Common myeloid progenitor, CD34-positive (primary cell): ENCODE data around the gene GPR42.
A peak's percentile ranks its signal among the peaks of the same experiment; 100 is the strongest.

ENCODE experiments used
- CTCF ChIA-PET: fragments of 350-600 bp; sonication (Branson Sonifier 250); formaldehyde crosslinking; loops from one replicate; lab custom pipeline; 2021; ENCODE audit warnings: antibody characterized with exemption; lab: Charles Lee
- POLR2A ChIA-PET: fragments of 350-600 bp; sonication (Branson Sonifier 250); formaldehyde crosslinking; loops from one replicate; lab custom pipeline; 2021; ENCODE audit warnings: antibody characterized with exemption; lab: Charles Lee
- DNase-seq, 3 donors: peaks; one replicate each; pipeline versions ENCODE4 v3.0.0 to v3.0.0-alpha.2; 2013
- H3K27ac ChIP-seq, 2 experiments: 1 replicate in 1 of 2; 2 replicates in 1 of 2; pipeline ENCODE4 v1.7.0; 2013; ENCODE audit warnings: inconsistent platforms in 2 of 2, low read length in 2 of 2, mild to moderate bottlenecking in 2 of 2, low read depth in 1 of 2, moderate library complexity in 1 of 2; ENCODE audit not compliant: severe bottlenecking in 2 of 2, insufficient read depth in 1 of 2, poor library complexity in 1 of 2
- H3K27me3 ChIP-seq, 5 experiments: replicated peaks in 2 of 5; 1 replicate in 3 of 5; 2 replicates in 2 of 5; pipeline versions ENCODE4 v1.6.1 to v1.7.0; 2013; ENCODE audit warnings: low read length in 4 of 5, mild to moderate bottlenecking in 2 of 5, moderate library complexity in 2 of 5, inconsistent platforms in 1 of 5; ENCODE audit not compliant: insufficient read depth in 5 of 5, control insufficient read depth in 4 of 5
- H3K36me3 ChIP-seq, 4 experiments: 1 replicate in 2 of 4; 2 replicates in 2 of 4; pipeline versions ENCODE4 v1.6.1 to v1.7.0; 2013; ENCODE audit warnings: low read length in 3 of 4, control low read depth in 1 of 4, mild to moderate bottlenecking in 1 of 4; ENCODE audit not compliant: control insufficient read depth in 4 of 4, insufficient read depth in 4 of 4
- H3K4me1 ChIP-seq, 4 experiments: 1 replicate in 3 of 4; 2 replicates in 1 of 4; pipeline versions ENCODE4 v1.6.1 to v1.7.1; 2013; ENCODE audit warnings: low read length in 3 of 4, mild to moderate bottlenecking in 3 of 4, control low read depth in 1 of 4, inconsistent platforms in 1 of 4, moderate library complexity in 1 of 4; ENCODE audit not compliant: control insufficient read depth in 4 of 4, insufficient read depth in 4 of 4; ENCODE audit errors: control extremely low read depth in 1 of 4
- H3K4me3 ChIP-seq, 7 experiments: 1 replicate in 4 of 7; 2 replicates in 3 of 7; pipeline versions ENCODE4 v1.5.1 to v1.7.0; 2013; ENCODE audit warnings: mild to moderate bottlenecking in 7 of 7, low read length in 6 of 7, moderate library complexity in 6 of 7, inconsistent platforms in 2 of 7, low read depth in 2 of 7, control low read depth in 1 of 7; ENCODE audit not compliant: insufficient read depth in 4 of 7, control insufficient read depth in 1 of 7; ENCODE audit errors: extremely low read depth in 1 of 7
- H3K9me3 ChIP-seq, 5 experiments: 1 replicate in 4 of 5; 2 replicates in 1 of 5; pipeline versions ENCODE4 v1.6.1 to v1.7.1; 2013; ENCODE audit warnings: low read length in 4 of 5, mild to moderate bottlenecking in 2 of 5, inconsistent platforms in 1 of 5, low read depth in 1 of 5, moderate library complexity in 1 of 5; ENCODE audit not compliant: control insufficient read depth in 4 of 5, insufficient read depth in 2 of 5; ENCODE audit errors: control extremely low read depth in 1 of 5
- WGBS: methylation state at CpG from one replicate; pipeline ENCODE4 v1.1.5; 2013; ENCODE audit not compliant: insufficient coverage; 5-methylcytosine and 5-hydroxymethylcytosine counted together

GPR42 gene

DNA sequence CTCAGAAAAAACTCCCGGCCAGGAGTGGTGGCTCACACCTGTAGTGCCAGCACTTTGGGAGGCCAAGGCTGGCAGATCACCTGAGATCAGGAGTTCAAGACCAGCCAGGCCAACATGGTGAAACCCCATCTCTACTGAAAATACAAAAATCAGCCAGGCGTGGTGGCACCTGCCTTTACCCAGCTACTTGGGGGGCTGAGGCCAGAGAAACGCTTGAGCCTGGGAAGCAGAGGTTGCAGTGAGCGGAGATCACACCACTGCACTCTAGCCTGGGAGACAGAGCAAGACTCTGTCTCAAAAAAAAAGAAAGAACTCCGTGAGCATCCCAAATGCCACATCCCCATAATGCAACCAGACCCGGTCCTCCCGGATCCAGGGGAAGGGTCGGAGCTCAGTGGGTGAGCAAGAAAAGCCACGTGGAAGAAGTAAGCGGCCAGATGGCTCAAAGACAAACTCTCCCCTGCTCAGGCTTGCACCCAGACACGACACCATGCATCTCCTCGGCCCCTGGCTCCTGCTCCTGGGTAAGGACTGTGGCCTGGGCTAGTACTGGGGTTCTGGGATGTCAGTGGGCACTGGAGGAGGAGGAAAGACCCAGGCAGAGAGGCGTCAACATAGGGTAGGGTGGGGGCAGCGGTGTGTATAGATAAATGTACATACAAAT lies 39.2 kb upstream of the GPR42 start:
- ChIA-PET CTCF (interaction anchor here (0.6 to 3.1 kb wide), 4 partner anchors 12 to 138 kb away, joined by 3 to 9 read pairs (median 4); no protein-coding TSS in a partner anchor), POLR2A (interaction anchor here (1.1 kb wide), 1 partner anchor 15 kb away, joined by 3 read pairs; the partner anchor contains the start of gene FFAR1)
- DNase-seq = no peak
- Histone ChIP-seq H3K4me3 (no peak overlapping the region), H3K27me3 (no peaks in the 10 kb centered on the region), H3K9me3 (no peaks in the 10 kb centered on the region), H3K36me3 (peaks cover 0 to 2% (median 0%) of the 10 kb centered on the region in 4 experiments), H3K27ac (no peak overlapping the region), H3K4me1 (peaks cover 0 to 27% (median 26%) of the 10 kb centered on the region in 4 experiments)
- WGBS = 98% methylated on average over 9 of the region's 14 CpGs

DNA sequence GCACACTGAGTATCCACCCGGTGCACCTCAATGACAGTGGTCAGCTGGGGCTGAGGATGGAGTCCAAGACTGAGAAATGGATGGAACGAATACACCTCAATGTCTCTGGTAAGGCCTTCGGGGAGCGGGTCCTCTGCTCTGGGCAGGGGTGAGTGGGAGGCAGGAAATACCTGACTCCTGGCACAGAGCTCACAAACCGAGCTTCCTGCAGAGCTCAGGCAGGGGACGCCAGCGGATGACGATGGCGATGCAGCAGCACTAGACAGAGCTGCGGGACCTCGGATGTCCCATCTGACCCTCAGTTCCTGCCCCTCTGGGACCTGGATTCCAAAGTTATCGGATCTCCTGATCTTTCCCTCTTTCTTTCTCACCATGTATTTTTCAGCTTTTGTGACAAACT lies 38.1 kb upstream of the GPR42 start:
- WGBS = 23% methylated on average over 12 of the region's 12 CpGs
- no peak overlapping the region for H3K4me3 ChIP-seq
- no peaks in the 10 kb centered on the region for H3K9me3 ChIP-seq
- CTCF ChIA-PET = interaction anchor here (0.8 to 3.1 kb wide), 9 partner anchors 10 to 137 kb away, joined by 3 to 9 read pairs (median 3); partner anchors contain the start of gene FFAR1
- no peaks in the 10 kb centered on the region for H3K27me3 ChIP-seq
- H3K4me1 ChIP-seq = peaks cover 0 to 31% (median 27%) of the 10 kb centered on the region in 4 experiments
- POLR2A ChIA-PET = interaction anchor here (0.7 to 1.1 kb wide), 2 partner anchors 14 to 69 kb away, joined by 3 read pairs; partner anchors contain the start of gene FFAR1
- peaks cover 0 to 2% (median 0%) of the 10 kb centered on the region in 4 experiments for H3K36me3 ChIP-seq
- peak in 1 of 3 donors; percentile 36 for DNase-seq
- H3K27ac ChIP-seq = no peak overlapping the region

DNA sequence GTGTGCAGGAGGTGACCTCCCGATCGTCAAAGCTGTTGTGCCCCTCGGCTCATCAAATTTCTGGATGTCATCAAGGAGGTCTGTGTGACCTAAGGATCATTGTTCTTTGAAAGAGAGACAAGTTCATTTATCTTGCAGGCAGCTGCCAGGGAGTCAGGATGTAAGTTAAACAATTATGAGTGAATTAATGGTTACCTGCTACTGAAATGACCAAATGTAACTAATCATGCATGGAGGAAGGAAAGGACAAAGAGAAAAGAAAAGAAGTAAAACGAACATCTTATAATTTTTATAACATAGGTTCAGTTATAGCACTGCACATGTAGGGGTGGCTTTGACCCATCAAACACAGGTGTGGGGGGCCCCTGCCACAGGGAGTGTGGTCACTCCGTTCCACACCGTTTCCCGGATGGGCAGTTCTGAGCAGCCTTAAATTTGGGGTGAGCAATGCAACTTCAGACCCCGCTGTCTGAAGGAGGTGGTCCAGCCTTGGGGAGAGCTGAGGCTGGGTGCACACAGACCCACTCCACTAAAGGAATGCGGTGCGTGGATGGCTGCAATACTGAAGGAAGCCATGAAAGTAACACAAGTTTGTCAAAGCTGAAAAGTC lies 36.6 kb upstream of the GPR42 start:
- CTCF ChIA-PET = interaction anchor here (0.6 to 3.1 kb wide), 9 partner anchors 12 to 135 kb away, joined by 3 to 9 read pairs (median 3); partner anchors contain the start of genes FFAR1 and FFAR3
- 100% methylated on average over 8 of the region's 10 CpGs for WGBS
- DNase-seq = no peak
- Histone ChIP-seq H3K27me3 (no peaks in the 10 kb centered on the region), H3K9me3 (no peaks in the 10 kb centered on the region), H3K27ac (no peak overlapping the region), H3K4me3 (no peak overlapping the region), H3K36me3 (peaks cover 0 to 2% (median 0%) of the 10 kb centered on the region in 4 experiments), H3K4me1 (peaks cover 0 to 20% (median 17%) of the 10 kb centered on the region in 4 experiments)
- POLR2A ChIA-PET = interaction anchor here (0.7 kb wide), 1 partner anchor 12 kb away, joined by 3 read pairs; no protein-coding TSS in a partner anchor

DNA sequence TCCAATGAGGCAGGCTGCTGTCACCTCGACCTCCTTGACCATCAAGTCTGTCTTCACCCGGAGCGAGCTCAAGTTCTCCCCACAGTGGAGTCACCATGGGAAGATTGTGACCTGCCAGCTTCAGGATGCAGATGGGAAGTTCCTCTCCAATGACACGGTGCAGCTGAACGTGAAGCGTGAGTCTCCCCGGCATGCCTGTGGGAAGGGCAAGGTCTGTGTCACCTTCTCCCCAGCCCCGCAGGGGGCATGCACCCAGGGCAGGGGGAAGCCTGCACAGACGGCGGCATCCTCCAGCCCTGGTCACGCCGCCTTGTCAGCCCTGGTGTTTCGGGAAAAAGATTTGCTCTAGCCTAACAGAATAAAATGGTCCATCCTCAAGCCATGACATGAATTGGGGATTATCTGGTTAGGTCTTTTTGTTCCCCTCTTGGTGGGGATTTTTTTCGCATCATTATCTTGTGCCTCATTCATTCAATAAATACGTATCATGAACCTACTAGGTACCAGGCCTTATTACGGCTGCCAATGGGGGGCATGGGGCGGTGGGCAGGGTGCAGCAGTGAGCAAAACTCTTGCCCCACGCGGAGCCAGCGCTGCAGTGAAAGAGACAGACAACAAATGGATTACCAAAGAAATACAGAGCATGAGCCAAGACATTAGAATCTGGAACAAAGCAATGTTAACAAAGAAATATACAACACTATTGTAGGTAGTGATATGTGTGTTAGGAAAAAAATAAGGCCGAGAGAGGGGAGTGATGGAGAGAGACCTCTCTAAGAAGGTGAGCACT lies 34.5 kb upstream of the GPR42 start:
- peaks cover 0 to 13% (median 11%) of the 10 kb centered on the region in 4 experiments for H3K4me1 ChIP-seq
- POLR2A ChIA-PET = no interaction called here
- peaks cover 0 to 2% (median 0%) of the 10 kb centered on the region in 4 experiments for H3K36me3 ChIP-seq
- H3K27me3 ChIP-seq = no peaks in the 10 kb centered on the region
- H3K4me3 ChIP-seq = no peak overlapping the region
- no peaks in the 10 kb centered on the region for H3K9me3 ChIP-seq
- H3K27ac ChIP-seq = no peak overlapping the region
- 93% methylated on average over 18 of the region's 21 CpGs for WGBS
- no peak for DNase-seq
- CTCF ChIA-PET = interaction anchor here (1.8 kb wide), 1 partner anchor 8 kb away, joined by 7 read pairs; the partner anchor contains the start of gene CD22

DNA sequence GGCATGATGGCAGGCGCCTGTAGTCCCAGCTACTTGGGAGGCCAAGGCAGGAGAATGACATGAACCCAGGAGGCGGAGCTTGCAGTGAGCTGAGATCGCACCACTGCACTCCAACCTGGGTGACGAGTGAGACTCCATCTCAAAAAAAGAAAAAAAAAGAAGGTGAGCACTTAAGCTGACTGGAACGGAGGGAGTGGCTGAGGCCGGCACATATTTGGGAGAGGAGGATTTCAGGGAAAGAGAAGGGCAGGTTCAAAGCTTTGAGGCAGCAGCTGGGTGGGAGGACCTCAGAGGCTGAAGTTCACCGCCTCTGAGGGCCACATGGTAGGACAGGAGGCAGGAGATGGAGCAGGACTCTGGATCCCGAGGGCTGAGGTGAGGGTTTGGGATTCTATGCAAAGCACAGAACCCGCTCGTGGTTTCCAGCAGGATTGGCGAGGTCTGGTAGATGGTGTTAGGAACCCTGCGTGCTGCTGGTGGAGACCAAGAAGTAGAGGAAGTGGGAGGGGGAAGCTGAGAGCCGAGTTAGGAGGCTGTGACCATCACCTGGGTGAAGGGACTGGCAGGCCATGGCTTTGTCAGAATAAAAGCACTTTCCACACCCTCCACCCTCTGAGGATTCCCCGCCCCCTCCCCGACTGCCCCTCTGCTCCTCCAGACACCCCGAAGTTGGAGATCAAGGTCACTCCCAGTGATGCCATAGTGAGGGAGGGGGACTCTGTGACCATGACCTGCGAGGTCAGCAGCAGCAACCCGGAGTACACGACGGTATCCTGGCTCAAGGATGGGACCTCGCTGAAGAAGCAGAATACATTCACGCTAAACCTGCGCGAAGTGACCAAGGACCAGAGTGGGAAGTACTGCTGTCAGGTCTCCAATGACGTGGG lies 33.5 kb upstream of the GPR42 start:
- POLR2A ChIA-PET = interaction anchor here (0.7 kb wide), 1 partner anchor 8 kb away, joined by 3 read pairs; no protein-coding TSS in a partner anchor
- H3K4me1 ChIP-seq = peaks cover 0 to 13% (median 11%) of the 10 kb centered on the region in 4 experiments

DNA sequence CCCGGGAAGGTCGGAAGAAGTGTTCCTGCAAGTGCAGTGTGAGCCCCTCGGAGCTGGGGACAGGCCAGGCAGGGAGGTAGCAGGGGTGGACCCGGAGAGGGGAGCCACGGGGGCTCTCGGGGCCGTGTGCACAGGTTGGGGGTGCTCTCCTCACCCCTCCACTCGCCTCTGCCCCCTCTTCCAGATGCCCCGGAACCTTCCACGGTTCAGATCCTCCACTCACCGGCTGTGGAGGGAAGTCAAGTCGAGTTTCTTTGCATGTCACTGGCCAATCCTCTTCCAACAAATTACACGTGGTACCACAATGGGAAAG lies 32.9 kb upstream of the GPR42 start:
- Histone ChIP-seq H3K27ac (no peak overlapping the region), H3K36me3 (peaks cover 0 to 2% (median 0%) of the 10 kb centered on the region in 4 experiments), H3K9me3 (no peaks in the 10 kb centered on the region), H3K4me3 (no peak overlapping the region), H3K4me1 (peaks cover 0 to 10% (median 6%) of the 10 kb centered on the region in 4 experiments), H3K27me3 (no peaks in the 10 kb centered on the region)
- WGBS = 97% methylated on average over 12 of the region's 13 CpGs
- POLR2A ChIA-PET = interaction anchor here (0.7 kb wide), 1 partner anchor 7 kb away, joined by 3 read pairs; no protein-coding TSS in a partner anchor
- CTCF ChIA-PET = interaction anchor here (1.8 kb wide), 1 partner anchor 10 kb away, joined by 7 read pairs; the partner anchor contains the start of gene CD22
- DNase-seq = no peak

More for the DNA sequence above, 33.5 kb upstream of the GPR42 start:
- CTCF ChIA-PET = interaction anchor here (0.7 to 1.8 kb wide), 2 partner anchors 9 to 173 kb away, joined by 3 to 7 read pairs; partner anchors contain the start of gene CD22
- Histone ChIP-seq H3K4me3 (no peak overlapping the region), H3K27me3 (no peaks in the 10 kb centered on the region), H3K27ac (no peak overlapping the region), H3K9me3 (no peaks in the 10 kb centered on the region), H3K36me3 (peaks cover 0 to 2% (median 0%) of the 10 kb centered on the region in 4 experiments)
- DNase-seq = no peak
- 95% methylated on average over 17 of the region's 25 CpGs for WGBS
